GM12801 (cell line): ENCODE results near the gene CTSL.

ENCODE experiments used
- CTCF ChIP-seq: IDR thresholded peaks from one replicate; pipeline ENCODE4 v1.5.1; 2011; ENCODE audit warnings: control low read depth; ENCODE audit not compliant: insufficient read length; ENCODE audit errors: extremely low read depth

CTSL gene

GRCh38 chr9:87770616-87771315, 44.8 kb downstream of the CTSL start:
- TF ChIP-seq CTCF: no peak

- TF ChIP-seq CTCF: no peak
Measured at GRCh38 chr9:87771316-87772006, 45.5 kb downstream of the CTSL start.

GRCh38 chr9:87776481-87777379, 50.8 kb downstream of the CTSL start:
- TF ChIP-seq CTCF: no peak

- TF ChIP-seq CTCF: no peak
Measured at GRCh38 chr9:87778996-87779395, 53.1 kb downstream of the CTSL start.
